HL-60 (cell line): Measurements from ENCODE around the gene DNPH1.

ENCODE experiments used
- DNase-seq, 2 experiments: peaks; one replicate each; pipeline ENCODE4 v3.0.0-alpha.2; 2010 to 2020; ENCODE audit warnings: low read depth in 1 of 2, low spot score in 1 of 2
- H3K27ac ChIP-seq: fragments of 250-450 bp; sonication (Bioruptor Pico); replicated peaks from 2 replicates; pipeline ENCODE4 v1.5.1; 2020; ENCODE audit warnings: mild to moderate bottlenecking, moderate library complexity
- H3K27me3 ChIP-seq: fragments of 250-450 bp; sonication (Bioruptor Pico); 2 replicates; pipeline ENCODE4 v1.5.1; 2021; ENCODE audit warnings: mild to moderate bottlenecking, moderate library complexity; ENCODE audit not compliant: insufficient read depth, poor library complexity, severe bottlenecking
- H3K4me3 ChIP-seq: replicated peaks from 2 replicates; pipeline ENCODE4 v1.5.1; 2011; ENCODE audit warnings: mild to moderate bottlenecking, control low read depth, low read length; ENCODE audit not compliant: insufficient read depth
- CTCF ChIP-seq: IDR thresholded peaks from one replicate; pipeline ENCODE4 v1.5.1; 2011; ENCODE audit warnings: low read length, control low read depth, inconsistent platforms; ENCODE audit not compliant: insufficient read depth
- GABPA ChIP-seq: IDR thresholded peaks from 2 replicates; pipeline ENCODE4 v1.6.1; 2012; ENCODE audit warnings: low read depth
- POLR2AphosphoS5 ChIP-seq: IDR thresholded peaks from 2 replicates; pipeline ENCODE4 v1.6.1; 2012; ENCODE audit warnings: low read depth
- SPI1 ChIP-seq: IDR thresholded peaks from 2 replicates; pipeline ENCODE4 v1.6.1; 2012; ENCODE audit warnings: low read depth, mild to moderate bottlenecking, borderline replicate concordance
- TF ChIP-seq, protein P1 (sequence below): IDR thresholded peaks from 2 replicates; pipeline ENCODE4 v1.6.1; 2012; ENCODE audit warnings: low read depth; ENCODE audit not compliant: insufficient replicate concordance

DNPH1 gene

DNA sequence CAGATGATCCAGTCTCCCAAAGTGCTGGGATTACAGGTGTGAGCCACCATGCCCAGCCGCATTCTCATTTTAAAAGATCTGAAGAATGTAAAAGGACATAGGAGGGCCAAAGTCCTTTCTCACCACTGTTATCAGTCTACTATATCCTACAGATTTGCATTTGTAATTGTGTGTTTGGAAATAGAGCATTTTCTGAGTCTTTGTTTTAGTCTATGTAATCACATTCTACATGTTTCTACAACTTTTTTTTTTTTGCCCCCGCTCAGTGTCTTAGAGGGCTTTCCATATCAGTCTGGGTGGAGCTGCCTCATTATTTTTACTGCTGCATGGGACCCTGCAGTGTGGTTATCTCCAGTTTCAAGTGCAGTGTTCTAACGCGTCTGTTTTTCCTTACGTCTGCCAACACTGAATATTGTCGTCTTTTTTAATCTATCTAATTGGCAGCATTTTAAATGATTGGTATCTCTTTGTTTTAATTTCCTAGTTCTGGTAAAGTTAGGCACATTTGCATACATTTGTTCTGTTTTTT is 39.4 kb downstream of the DNPH1 start:
- H3K4me3 ChIP-seq, result no peak overlapping the region
- no peaks in the 10 kb centered on the region for H3K27me3 ChIP-seq
- TF ChIP-seq, protein P1, sequence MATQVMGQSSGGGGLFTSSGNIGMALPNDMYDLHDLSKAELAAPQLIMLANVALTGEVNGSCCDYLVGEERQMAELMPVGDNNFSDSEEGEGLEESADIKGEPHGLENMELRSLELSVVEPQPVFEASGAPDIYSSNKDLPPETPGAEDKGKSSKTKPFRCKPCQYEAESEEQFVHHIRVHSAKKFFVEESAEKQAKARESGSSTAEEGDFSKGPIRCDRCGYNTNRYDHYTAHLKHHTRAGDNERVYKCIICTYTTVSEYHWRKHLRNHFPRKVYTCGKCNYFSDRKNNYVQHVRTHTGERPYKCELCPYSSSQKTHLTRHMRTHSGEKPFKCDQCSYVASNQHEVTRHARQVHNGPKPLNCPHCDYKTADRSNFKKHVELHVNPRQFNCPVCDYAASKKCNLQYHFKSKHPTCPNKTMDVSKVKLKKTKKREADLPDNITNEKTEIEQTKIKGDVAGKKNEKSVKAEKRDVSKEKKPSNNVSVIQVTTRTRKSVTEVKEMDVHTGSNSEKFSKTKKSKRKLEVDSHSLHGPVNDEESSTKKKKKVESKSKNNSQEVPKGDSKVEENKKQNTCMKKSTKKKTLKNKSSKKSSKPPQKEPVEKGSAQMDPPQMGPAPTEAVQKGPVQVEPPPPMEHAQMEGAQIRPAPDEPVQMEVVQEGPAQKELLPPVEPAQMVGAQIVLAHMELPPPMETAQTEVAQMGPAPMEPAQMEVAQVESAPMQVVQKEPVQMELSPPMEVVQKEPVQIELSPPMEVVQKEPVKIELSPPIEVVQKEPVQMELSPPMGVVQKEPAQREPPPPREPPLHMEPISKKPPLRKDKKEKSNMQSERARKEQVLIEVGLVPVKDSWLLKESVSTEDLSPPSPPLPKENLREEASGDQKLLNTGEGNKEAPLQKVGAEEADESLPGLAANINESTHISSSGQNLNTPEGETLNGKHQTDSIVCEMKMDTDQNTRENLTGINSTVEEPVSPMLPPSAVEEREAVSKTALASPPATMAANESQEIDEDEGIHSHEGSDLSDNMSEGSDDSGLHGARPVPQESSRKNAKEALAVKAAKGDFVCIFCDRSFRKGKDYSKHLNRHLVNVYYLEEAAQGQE, result no peak
- TF ChIP-seq CTCF, result no peak
- no peak for TF ChIP-seq GABPA
- no peak for TF ChIP-seq POLR2AphosphoS5
- TF ChIP-seq SPI1, result no peak
- H3K27ac ChIP-seq, result no peak overlapping the region
- DNase-seq, result no peak

DNA sequence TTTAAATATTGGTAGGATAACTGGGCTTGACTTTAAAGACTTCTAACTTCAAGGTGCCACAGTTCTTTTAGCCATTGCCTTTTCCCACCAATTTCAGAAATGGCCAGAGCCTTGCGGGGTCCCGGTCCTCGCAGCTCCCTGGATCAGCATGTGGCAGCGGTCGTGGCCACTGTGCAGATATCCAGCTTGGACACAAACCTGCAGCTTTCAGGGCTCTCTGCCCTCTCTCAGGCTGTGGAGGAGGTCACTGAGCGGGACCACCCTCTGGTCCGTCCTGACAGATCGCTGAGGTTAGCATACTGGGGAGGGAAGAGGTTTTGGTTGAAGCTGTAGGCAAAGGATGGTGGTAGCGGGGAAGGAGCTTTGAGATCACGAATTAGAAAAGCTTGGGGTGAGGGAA is 40.9 kb downstream of the DNPH1 start:
- H3K27me3 ChIP-seq, result no peaks in the 10 kb centered on the region
- TF ChIP-seq POLR2AphosphoS5, result no peak
- TF ChIP-seq SPI1, result no peak
- TF ChIP-seq GABPA, result no peak
- TF ChIP-seq CTCF, result no peak
- TF ChIP-seq, protein P1, result no peak
- no peak overlapping the region for H3K4me3 ChIP-seq
- no peak overlapping the region for H3K27ac ChIP-seq
- DNase-seq, result no peak

- no peak for TF ChIP-seq CTCF
- TF ChIP-seq, protein P1, result no peak
- no peak for TF ChIP-seq GABPA
These were observed 41.5 kb downstream of the DNPH1 start for GRCh38 chr6:43187821-43188220.

More at GRCh38 chr6:43187821-43188220, 41.5 kb downstream of the DNPH1 start:
- H3K27me3 ChIP-seq, result no peaks in the 10 kb centered on the region
- H3K27ac ChIP-seq, result no peak overlapping the region
- no peak overlapping the region for H3K4me3 ChIP-seq
- DNase-seq, result no peak
